ENCODE data around the gene ALOXE3.

Gene ALOXE3

DNA sequence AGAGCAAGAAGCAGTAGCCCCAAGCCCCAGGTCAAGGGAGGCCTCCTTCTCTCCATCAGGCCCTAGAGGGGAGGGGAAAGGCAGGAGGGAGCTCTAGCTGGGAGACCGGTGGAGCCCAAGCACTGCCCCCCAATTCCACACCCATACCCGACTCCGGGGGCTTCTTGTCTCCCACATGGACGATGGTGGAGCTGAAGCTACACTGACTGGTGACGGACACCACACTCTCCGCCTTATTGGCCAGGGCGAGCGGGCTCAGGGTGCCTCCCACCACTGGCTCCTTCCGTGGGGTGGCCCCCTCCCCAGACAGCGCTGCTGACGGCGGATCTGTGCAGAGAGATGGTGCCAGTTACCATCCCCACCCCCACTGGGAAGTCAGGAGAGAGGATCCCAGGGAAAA is 27.5 kb upstream of the ALOXE3 start:
- no peak overlapping the region for H3K27ac ChIP-seq
- H3K4me3 ChIP-seq: no peak overlapping the region
- no peak for TF ChIP-seq Cebpa-rat (IDR thresholded peaks at IDR 0.05)
- peaks cover 18 to 90% (median 62%) of the 10 kb centered on the region in 11 experiments for H4K20me1 ChIP-seq
- H3K9ac ChIP-seq: no peak overlapping the region; a peak in 2 of 22 replicates
- H3K27me3 ChIP-seq: no peaks in the 10 kb centered on the region
- H3K4me1 ChIP-seq: peaks cover 10 to 12% (median 11%) of the 10 kb centered on the region in 10 experiments
- H3K9me3 ChIP-seq (replicated peaks in 1 of 11): no peaks in the 10 kb centered on the region
- H3K36me3 ChIP-seq: peaks cover 83 to 99% (median 93%) of the 10 kb centered on the region in 11 experiments
- no peak overlapping the region for H3K4me2 ChIP-seq

DNA sequence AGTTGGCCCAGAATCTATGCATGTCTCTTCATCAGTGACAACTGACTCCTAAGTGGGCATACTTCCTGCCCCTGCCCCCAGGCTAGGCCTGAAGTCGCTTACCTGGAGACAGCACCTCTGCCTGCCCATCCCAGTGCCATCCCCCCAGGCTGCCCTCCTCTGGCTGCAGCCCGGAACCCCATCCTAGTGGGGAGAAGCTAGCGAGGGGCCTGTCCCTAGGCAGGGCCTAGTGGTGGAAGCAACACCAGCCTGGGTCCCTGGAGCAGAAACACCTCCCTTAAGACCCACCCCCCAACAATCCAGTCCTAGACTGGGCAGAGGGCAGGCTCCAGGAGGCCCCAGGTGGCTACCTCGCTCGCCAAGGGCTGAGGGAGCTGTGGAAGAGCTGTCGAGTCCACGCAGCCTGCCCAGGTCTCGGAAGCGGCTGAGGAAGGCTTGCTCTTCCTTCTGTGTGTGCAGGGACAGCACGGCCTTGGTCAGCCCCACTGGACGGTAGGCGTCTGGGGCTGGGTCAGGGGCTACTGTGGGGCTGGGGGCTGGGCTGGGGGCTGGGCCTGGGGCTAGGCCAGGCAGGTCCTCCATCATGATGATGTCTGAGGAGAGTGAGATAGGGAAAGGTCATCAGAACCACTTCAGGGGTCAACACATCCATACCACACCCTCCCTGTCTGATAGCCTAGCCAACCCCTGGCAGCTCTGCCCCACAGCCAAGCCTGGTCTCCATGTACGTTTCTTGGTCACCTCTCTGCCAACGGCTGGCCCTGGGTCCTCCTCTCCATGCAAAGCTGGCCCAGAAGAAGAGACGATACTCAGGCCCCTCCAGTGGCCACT is 26.3 kb upstream of the ALOXE3 start:
- Histone ChIP-seq H3K4me1 (peaks cover 1 to 8% (median 5%) of the 10 kb centered on the region in 10 experiments; a peak in 13 of 20 replicates), H3K4me2 (no peak overlapping the region), H3K36me3 (peaks cover 87 to 100% (median 94%) of the 10 kb centered on the region in 11 experiments)

DNA sequence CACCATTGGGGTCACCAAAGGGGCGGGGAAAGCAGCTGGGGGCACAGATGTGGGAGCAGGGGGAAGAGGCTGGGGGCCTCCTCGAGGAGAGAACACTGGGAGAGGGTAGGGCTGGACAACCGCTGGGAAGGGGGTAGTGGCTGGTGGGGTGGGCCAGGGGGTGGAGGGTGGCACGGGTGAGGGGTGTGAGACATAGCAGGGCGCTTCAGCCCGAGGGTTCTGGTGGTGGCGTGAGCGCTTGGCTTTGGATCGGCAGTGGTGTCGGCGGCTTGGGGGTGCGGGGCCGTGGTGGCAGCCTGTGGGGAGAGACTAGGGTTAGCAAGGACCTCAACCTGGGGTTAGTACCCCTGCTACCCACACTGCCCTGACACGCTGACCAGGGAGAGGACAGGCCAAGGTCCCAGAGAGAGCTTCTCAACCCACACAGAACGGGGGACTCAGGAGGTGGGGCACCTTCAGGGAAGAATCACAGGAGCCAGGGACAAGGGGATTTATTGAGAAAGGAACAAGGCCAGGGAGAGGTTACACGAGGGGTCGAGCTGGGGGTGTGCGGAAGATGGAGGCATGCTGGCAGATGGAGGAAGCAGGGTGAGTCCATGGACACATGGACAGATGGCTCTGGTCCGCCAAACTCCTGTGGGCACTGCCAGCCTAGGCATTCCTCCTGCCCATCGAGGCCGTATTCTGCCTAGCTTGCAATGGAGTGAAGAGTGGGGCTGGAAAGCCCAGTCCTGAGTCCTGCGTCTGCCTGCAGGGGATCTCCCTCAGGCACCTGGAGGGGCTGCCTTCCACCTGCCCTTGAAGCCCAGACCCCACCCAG is 25.5 kb upstream of the ALOXE3 start:
- peaks cover 8 to 90% (median 61%) of the 10 kb centered on the region in 11 experiments; a peak in 19 of 22 replicates for H4K20me1 ChIP-seq
- H3K4me3 ChIP-seq: no peak overlapping the region
- no peaks in the 10 kb centered on the region for H3K9me3 ChIP-seq (replicated peaks in 1 of 11)
- peaks cover 80 to 93% (median 87%) of the 10 kb centered on the region in 11 experiments for H3K36me3 ChIP-seq
- no peak for TF ChIP-seq Cebpa-rat (IDR thresholded peaks at IDR 0.05)
- no peak overlapping the region for H3K4me2 ChIP-seq
- no peak overlapping the region for H3K27ac ChIP-seq
- H3K9ac ChIP-seq: no peak overlapping the region
- H3K4me1 ChIP-seq: peaks cover 7 to 14% (median 9%) of the 10 kb centered on the region in 10 experiments; a peak in 13 of 20 replicates
- no peaks in the 10 kb centered on the region for H3K27me3 ChIP-seq

More for the DNA sequence above, 26.3 kb upstream of the ALOXE3 start:
- Histone ChIP-seq H3K9me3 (replicated peaks in 1 of 11) (no peaks in the 10 kb centered on the region), H3K4me3 (no peak overlapping the region), H3K27ac (no peak overlapping the region), H3K9ac (no peak overlapping the region), H4K20me1 (peaks cover 10 to 90% (median 60%) of the 10 kb centered on the region in 11 experiments; a peak in 19 of 22 replicates), H3K27me3 (no peaks in the 10 kb centered on the region)
- TF ChIP-seq Cebpa-rat (IDR thresholded peaks at IDR 0.05): no peak

DNA sequence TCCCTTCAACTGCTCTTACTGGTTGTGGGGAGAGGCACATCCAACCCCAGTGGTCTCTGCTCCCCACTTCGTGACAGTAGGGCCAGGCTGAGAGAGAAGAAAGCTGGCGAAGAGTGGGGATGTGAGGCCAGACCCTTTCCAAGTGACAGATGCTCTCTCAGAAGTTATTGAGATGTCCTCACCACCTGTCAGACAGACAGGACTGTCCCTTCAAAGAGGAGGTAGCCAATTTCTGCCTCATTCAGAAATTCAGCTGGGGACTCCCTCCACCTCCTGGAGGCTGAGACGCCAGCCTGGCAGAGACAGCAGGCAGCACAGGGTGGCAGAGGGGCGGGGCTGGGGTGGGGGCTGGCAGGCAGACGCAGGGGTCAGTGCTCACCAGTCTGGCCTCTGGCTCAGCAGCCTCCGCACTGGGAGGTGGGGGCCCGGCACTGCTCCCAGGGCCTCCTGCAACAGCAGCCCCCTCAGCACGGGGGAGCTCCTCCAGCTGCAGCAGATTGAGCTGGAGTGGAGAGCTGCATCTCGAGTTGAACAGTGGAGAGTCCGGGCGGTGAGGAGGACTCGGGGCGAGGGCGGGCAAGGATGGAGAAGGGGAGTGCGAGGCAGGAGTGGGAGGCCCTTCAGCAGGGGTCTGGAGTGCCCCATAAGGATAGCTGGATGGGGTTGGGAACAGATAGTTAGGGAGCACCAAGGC is 24.7 kb upstream of the ALOXE3 start:
- Histone ChIP-seq H3K4me2 (no peak overlapping the region), H3K27me3 (no peaks in the 10 kb centered on the region), H4K20me1 (peaks cover 8 to 83% (median 57%) of the 10 kb centered on the region in 11 experiments; a peak in 19 of 22 replicates), H3K4me1 (peaks cover 10 to 16% (median 12%) of the 10 kb centered on the region in 10 experiments; a peak in 19 of 20 replicates), H3K27ac (no peak overlapping the region), H3K36me3 (peaks cover 72 to 86% (median 79%) of the 10 kb centered on the region in 11 experiments), H3K4me3 (no peak overlapping the region), H3K9me3 (replicated peaks in 1 of 11) (no peaks in the 10 kb centered on the region), H3K9ac (no peak overlapping the region)
- no peak for TF ChIP-seq Cebpa-rat (IDR thresholded peaks at IDR 0.05)

DNA sequence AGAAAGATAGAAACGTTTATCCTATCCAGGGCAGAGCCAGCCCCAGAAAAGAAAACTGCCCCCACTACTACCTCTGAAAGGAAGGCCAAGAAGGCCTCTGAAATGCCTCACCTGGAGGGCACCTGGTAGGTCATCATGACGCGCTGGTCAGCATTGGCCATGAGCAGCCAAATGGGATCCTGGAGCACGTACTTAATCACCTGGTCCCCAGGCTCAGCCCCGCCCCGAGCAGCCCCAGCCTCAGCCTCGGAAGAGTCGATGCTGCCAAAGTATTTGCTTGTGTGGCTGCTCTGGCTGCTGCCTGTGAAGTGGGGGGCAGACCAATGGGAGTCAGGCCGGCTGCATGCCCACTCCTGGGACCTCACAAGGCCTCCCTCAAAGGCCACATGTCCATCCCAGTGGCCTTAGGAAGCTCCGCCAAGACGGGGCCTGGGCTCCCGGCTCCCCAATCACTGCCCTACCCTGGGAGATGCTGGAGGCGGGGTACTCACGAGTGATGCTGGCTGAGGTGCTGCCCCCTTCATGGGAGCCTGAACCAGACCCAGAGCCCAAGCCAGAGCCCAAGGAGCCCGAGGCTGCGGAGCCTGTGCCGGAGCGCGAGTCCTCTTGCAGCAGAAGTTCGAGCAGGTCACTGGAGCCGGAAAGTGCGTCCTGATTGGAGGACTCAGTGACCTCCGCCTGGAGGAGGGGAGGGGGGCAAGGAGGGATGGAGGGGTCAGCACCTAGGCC is 24.0 kb upstream of the ALOXE3 start:
- H3K9ac ChIP-seq: no peak overlapping the region
- H3K4me3 ChIP-seq: no peak overlapping the region
- H3K36me3 ChIP-seq: peaks cover 65 to 79% (median 72%) of the 10 kb centered on the region in 11 experiments
- H3K4me1 ChIP-seq: peaks cover 17 to 24% (median 19%) of the 10 kb centered on the region in 10 experiments
- TF ChIP-seq Cebpa-rat (IDR thresholded peaks at IDR 0.05): no peak
- H3K27me3 ChIP-seq: no peaks in the 10 kb centered on the region
- H3K4me2 ChIP-seq: no peak overlapping the region
- H3K9me3 ChIP-seq (replicated peaks in 1 of 11): no peaks in the 10 kb centered on the region
- peaks cover 8 to 76% (median 50%) of the 10 kb centered on the region in 11 experiments; a peak in 19 of 22 replicates for H4K20me1 ChIP-seq
- no peak overlapping the region for H3K27ac ChIP-seq

DNA sequence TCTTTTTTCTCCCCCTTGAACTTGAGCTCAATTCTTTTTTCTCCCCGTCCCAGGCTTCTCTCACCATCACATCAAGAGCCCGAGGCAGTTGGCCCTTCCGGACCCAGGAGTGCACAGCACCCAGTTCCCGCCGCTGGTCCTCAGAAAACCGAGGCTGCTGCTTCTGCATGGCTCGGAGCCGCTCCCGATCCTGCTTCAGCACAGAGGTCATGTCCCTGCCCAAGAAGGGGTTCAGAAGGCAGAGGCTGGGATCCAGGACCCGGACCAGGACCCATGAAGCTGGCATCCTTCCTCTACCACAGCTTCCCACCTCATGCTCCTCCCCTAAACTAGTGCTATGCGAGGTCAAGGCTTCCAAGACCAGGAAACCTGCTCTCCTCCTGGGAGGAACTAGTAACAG is 23.4 kb upstream of the ALOXE3 start:
- H3K27ac ChIP-seq: no peak overlapping the region
- peaks cover 60 to 73% (median 66%) of the 10 kb centered on the region in 11 experiments for H3K36me3 ChIP-seq
- TF ChIP-seq Cebpa-rat (IDR thresholded peaks at IDR 0.05): no peak
- no peaks in the 10 kb centered on the region for H3K27me3 ChIP-seq
- peaks cover 8 to 70% (median 45%) of the 10 kb centered on the region in 11 experiments; a peak in 18 of 22 replicates for H4K20me1 ChIP-seq
- no peak overlapping the region for H3K4me2 ChIP-seq
- no peaks in the 10 kb centered on the region for H3K9me3 ChIP-seq (replicated peaks in 1 of 11)
- no peak overlapping the region for H3K4me3 ChIP-seq
- peaks cover 19 to 28% (median 22%) of the 10 kb centered on the region in 10 experiments for H3K4me1 ChIP-seq
- no peak overlapping the region for H3K9ac ChIP-seq

DNA sequence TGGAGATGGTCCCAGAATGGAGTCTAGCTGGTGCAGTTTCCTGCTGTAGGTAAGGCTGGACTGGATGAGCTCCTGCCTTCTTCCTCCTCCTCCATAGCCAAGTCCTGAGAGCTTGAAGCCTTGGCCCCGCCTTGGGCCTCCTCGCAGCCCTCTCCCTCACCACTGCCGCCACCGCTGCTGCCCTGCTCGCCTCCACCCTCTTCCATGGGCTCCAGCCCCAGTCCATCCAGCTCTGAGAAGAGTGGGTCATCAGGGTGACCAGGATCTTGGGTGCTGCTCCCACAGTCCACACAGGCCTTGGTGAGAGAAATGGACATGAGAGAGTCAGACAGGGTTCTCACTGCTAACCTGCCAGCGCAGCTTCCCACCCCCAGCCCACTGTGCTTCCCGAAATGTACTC is 22.7 kb upstream of the ALOXE3 start:
- Histone ChIP-seq H3K4me1 (peaks cover 19 to 28% (median 22%) of the 10 kb centered on the region in 10 experiments), H3K36me3 (peaks cover 53 to 66% (median 59%) of the 10 kb centered on the region in 11 experiments), H3K27ac (no peak overlapping the region; a peak in 1 of 22 replicates), H3K4me2 (no peak overlapping the region), H3K4me3 (no peak overlapping the region), H3K9ac (no peak overlapping the region; a peak in 2 of 22 replicates), H4K20me1 (peaks cover 5 to 63% (median 38%) of the 10 kb centered on the region in 11 experiments; a peak in 16 of 22 replicates), H3K27me3 (no peaks in the 10 kb centered on the region), H3K9me3 (replicated peaks in 1 of 11) (no peaks in the 10 kb centered on the region)
- no peak for TF ChIP-seq Cebpa-rat (IDR thresholded peaks at IDR 0.05)
